ENCODE data around the gene GNE. TPM values are rescaled to one million over a fixed set of nuclear protein-coding genes. Genes with fewer than 3 reads are reported as not detected.

Gene GNE
- total RNA-seq, 6 donors from 2014 or later, result 9.0 to 23.6 (median 13.4) TPM

DNA sequence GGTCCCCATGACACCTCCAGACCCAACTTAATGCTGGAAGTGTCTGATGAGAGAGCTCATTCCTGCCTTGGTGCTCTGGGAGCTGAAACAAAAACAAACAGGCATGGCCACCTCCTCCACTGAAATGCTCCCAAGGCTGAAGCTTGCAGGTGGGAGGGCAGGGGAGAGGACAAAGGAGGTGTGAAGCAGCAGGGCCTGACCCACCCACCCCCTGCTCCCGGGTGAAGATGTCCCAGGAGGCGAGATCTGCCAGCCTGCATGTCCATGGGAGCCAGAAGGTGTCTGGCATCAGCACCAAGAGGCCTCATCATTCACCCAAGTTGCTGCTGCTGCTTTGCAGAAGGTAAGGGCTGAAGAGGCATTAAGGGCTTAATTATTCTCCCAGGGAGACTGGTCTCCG lies 93.3 kb downstream of the GNE start:
- Histone ChIP-seq H3K9me3 (no peaks in the 10 kb centered on the region), H3K36me3 (no peaks in the 10 kb centered on the region), H3K4me3 (no peak overlapping the region), H3K27me3 (no peaks in the 10 kb centered on the region), H3K4me1 (peaks cover 9 to 16% (median 15%) of the 10 kb centered on the region in 4 donors), H3K27ac (no peak overlapping the region)
- DNase-seq (no peak), ATAC-seq (ENCODE audit: low FRiP score in 2 of 2) (no peak)
- WGBS, 2 donors, result 73 to 82% methylated on average over 3 of the region's 3 CpGs
- TF ChIP-seq EP300 (IDR thresholded peaks at IDR 0.05) (no peak), POLR2A (IDR thresholded peaks at IDR 0.05) (no peak), POLR2AphosphoS5 (IDR thresholded peaks at IDR 0.05) (no peak)
- TF ChIP-seq, protein P1, sequence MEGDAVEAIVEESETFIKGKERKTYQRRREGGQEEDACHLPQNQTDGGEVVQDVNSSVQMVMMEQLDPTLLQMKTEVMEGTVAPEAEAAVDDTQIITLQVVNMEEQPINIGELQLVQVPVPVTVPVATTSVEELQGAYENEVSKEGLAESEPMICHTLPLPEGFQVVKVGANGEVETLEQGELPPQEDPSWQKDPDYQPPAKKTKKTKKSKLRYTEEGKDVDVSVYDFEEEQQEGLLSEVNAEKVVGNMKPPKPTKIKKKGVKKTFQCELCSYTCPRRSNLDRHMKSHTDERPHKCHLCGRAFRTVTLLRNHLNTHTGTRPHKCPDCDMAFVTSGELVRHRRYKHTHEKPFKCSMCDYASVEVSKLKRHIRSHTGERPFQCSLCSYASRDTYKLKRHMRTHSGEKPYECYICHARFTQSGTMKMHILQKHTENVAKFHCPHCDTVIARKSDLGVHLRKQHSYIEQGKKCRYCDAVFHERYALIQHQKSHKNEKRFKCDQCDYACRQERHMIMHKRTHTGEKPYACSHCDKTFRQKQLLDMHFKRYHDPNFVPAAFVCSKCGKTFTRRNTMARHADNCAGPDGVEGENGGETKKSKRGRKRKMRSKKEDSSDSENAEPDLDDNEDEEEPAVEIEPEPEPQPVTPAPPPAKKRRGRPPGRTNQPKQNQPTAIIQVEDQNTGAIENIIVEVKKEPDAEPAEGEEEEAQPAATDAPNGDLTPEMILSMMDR (IDR thresholded peaks at IDR 0.05), result no peak

Small RNA genes lying within 50 kb of the gene (small RNA-seq; reads per million reads assigned to genes)
- gene RNU4-53P, result 0 reads per million in 4 donors

Other genes with a start within 250 kb of the GNE start
- gene RECK, start 221.5 kb downstream of the GNE start, total RNA-seq, result 10 to 100 TPM in 4 of 6 donors, 1 to 10 TPM in 2; 8.4 to 17.6 (median 11.0) TPM
- gene GLIPR2, start 121.7 kb downstream of the GNE start, total RNA-seq, result 100 to 1,000 TPM in 1 of 6 donors, 10 to 100 TPM in 5; 39.6 to 131 (median 66.0) TPM
- gene CCIN, start 89.1 kb downstream of the GNE start, total RNA-seq, result 1 to 10 TPM in 1 of 6 donors, under 1 TPM in 4, not detected in 1; 0.30 to 1.4 (median 0.49) TPM
- 100 to 1,000 TPM; 120 to 218 (median 192) TPM for gene CLTA, start 67.5 kb downstream of the GNE start, total RNA-seq
- gene RNF38, start 141.8 kb upstream of the GNE start, total RNA-seq, result 10 to 100 TPM; 17.4 to 41.9 (median 34.3) TPM